Testis (tissue), 2 donors: ENCODE data around the gene ZNF641.

ENCODE experiments used
- POLR2A ChIP-seq: fragments of 450-650 bp; IDR thresholded peaks from one replicate; pipeline ENCODE4 v1.6.1; 2017; ENCODE audit warnings: antibody characterized with exemption, mild to moderate bottlenecking, moderate library complexity
- TF ChIP-seq, protein P1 (sequence below), 3 experiments: fragments of 450-650 bp in 2 of 3; fragments of 200-600 bp in 1 of 3; sonication (generic) in 1 of 3; IDR thresholded peaks; one replicate each; pipeline ENCODE4 v1.5.1; 2016 to 2019; ENCODE audit warnings: antibody characterized with exemption in 3 of 3, mild to moderate bottlenecking in 2 of 3, moderate library complexity in 1 of 3

DNA sequence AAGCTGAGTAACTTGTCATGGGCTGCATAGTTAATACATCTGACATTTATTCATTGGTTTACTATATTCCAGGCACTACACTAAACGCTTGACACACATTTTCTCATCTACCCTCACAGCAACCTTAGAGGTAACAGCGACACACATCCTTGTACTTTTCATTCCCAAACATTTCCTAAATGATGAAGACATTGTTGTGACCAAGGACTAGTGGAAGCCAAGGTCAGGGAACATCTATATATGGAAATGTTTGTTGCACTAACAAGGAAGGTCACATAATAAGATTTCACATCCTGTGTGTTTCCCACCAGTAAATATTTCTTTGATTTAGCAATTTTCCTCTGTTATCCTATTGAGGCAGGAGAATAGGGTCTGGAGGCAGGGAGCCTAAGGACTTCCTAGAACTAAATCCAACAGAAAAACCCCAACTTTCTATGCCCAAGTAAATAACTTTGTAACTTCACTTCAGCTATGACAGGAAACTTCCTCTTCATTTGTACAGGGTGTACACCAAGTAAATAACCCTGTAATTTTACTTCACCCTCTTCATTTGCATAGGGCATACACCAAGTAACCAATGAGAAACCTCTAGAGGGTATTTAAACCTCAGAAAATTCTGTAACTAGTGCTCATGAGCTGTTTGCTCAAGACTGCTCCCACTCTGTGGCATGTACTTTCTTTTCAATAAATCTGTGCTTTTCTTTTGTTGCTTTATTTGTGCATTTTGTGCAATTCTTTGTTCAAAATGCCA, 48.4 kb downstream of the ZNF641 start:
- TF ChIP-seq, protein P1, sequence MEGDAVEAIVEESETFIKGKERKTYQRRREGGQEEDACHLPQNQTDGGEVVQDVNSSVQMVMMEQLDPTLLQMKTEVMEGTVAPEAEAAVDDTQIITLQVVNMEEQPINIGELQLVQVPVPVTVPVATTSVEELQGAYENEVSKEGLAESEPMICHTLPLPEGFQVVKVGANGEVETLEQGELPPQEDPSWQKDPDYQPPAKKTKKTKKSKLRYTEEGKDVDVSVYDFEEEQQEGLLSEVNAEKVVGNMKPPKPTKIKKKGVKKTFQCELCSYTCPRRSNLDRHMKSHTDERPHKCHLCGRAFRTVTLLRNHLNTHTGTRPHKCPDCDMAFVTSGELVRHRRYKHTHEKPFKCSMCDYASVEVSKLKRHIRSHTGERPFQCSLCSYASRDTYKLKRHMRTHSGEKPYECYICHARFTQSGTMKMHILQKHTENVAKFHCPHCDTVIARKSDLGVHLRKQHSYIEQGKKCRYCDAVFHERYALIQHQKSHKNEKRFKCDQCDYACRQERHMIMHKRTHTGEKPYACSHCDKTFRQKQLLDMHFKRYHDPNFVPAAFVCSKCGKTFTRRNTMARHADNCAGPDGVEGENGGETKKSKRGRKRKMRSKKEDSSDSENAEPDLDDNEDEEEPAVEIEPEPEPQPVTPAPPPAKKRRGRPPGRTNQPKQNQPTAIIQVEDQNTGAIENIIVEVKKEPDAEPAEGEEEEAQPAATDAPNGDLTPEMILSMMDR (IDR thresholded peaks at IDR 0.05) = no peak
- TF ChIP-seq POLR2A = no peak
